GM21723 (cell line): Measurements from ENCODE around the gene CATSPERB.
"Not testable (repeated sequence)": the region's sequence is repeated elsewhere in the genome, so short reads cannot be mapped to it uniquely, and the experiment has no call there.

Source experiments
- ATAC-seq: cut with Tn5 transposase; IDR thresholded peaks from one replicate; pipeline ENCODE4 v1.9.1; 2021; ENCODE audit warnings: mild to moderate bottlenecking, moderate library complexity; ENCODE audit not compliant: unreplicated experiment

Gene CATSPERB

DNA sequence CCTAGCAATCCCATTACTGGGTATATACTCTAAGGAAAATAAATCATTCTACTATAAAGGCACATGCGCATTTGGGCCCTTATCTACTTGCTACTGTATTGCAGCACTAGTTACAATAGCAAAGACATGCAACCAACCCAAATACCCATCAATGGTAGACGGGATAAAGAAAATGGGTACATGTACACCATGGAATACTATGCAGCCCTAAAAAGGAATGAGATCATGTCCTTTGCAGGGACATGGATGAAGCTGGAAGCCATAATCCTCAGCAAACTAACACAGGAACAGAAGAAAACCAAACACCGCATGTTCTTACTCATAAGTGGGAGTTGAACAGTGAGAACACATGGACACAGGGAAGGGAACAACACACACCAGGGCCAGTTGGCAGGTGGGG, 54.2 kb downstream of the CATSPERB start:
- not testable (repeated sequence) for ATAC-seq

DNA sequence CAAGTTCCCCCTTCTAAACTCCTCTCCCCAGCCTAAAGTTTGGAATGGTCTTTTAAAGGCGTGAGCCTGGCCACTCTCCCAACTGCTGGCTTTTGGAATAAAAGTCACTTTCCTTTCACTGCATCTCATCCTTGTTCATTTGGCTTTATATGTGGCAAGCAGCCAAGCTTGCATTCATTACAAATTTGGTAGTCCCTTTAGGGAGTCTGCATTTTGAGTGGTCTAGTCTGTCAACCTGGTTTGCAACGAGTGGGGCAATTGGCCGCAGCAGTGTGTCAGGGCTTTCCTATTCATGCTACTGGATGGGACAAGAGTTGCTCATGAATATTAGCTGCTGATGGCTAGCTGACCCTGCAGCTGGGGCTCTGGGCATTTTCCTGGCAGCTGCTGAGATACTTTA, 57.0 kb downstream of the CATSPERB start:
- no peak for ATAC-seq

DNA sequence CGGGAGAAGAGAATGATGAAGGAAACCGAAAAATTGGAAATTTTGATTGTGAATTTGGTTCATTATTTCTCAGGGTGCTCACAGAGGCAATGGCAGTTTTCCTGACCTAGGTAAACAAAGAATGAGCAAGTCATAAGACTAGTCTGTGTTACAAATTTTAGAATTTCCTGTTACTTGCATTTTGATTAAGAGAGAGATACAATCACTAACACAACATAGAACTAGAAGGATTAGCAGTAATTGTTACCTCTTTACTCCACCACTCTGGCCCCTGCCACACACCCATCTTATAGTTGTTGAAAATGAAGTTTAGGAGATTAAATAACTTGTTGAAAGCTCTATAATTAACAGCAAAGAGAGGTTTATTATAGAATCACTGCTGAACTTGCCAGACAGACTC, 62.0 kb downstream of the CATSPERB start:
- ATAC-seq: no peak

DNA sequence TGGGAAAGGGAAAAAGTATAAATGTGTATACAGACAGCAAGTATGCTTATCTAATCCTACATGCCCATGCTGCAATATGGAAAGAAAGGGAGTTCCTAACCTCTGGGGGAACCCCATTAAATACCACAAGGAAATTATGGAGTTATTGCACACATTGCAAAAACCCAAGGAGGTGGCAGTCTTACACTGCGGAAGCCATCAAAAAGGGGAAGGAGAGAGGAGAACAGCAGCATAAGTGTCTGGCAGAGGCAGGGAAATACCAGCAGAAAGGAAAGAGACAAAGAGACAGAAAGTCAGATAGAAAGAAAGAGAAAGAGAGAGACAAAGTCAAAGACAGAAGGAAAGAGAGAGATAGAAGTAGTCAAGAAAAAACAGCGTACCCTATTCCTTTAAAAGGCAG, 64.8 kb downstream of the CATSPERB start:
- ATAC-seq: not testable (repeated sequence)

DNA sequence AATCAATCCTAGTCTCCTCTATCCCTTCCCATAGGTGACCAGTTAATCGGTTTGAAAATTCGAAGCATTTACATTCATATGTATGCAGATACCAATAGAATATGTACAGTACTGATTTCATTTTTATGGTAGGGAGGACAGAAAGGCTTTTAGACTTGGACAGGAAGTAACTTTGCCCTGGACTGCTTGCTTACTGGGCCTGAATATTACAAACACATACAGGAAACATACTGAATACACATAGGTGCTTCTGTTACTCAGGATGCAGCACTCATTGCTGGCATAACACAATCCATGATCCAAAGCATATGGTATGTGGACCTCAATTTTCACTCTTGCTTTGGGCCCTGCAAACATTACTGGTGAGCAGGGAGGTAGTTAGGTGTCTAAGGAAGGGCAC, 71.1 kb downstream of the CATSPERB start:
- no peak for ATAC-seq

DNA sequence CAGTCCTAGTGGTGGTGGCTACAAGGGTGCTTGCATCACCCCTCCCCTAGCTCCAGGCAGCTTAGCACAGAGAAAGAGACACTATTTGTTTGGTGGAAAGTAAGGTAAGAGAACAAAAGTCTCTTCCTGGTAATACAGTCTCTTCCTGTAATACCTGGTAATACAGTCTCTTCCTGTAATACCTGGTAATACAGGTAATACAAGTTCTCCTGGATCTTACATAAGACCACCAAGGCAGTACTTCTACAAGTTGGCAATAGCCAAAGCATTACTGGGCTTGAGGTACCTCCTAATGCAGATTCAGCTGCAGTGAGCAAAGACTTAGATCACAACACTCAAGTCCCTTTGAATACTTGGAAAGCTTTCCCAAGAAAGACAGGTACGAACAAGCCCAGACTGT, 77.0 kb downstream of the CATSPERB start:
- ATAC-seq: no peak

DNA sequence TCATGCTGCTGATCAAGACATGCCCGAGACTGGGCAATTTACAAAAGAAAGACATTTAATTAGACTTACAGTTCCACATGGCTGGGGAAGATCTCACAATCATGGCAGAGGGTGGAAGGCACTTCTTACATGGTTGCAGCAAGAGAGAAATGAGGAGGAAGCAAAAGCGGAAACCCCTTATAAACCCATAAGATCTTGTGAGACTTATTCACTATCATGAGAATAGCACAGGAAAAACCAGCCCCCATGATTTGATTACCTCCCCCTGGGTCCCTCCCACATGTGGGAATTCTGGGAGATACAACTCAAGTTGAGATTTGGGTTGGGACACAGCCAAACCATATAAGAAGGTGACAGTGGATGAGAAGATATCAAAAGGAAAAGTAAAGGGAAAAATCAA, 78.4 kb downstream of the CATSPERB start:
- no peak for ATAC-seq

DNA sequence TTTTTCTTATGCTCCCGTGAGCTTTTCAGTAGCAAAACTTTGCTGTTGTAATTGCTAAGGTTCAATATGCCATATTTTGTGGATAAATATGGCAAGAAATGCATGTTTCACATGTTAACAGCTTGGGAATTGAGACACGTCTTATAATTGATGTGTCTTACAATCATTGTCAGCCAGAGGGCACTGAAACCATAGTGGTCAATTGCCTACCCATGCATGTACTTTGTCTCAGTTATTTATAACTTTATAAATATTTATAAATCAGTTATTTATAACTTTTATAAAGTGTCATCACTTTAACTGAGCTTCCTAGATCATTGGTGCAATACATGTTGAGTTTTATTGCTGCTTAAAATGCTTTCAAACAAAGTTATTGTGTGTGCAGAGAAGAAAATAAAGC, 82.0 kb downstream of the CATSPERB start:
- no peak for ATAC-seq

DNA sequence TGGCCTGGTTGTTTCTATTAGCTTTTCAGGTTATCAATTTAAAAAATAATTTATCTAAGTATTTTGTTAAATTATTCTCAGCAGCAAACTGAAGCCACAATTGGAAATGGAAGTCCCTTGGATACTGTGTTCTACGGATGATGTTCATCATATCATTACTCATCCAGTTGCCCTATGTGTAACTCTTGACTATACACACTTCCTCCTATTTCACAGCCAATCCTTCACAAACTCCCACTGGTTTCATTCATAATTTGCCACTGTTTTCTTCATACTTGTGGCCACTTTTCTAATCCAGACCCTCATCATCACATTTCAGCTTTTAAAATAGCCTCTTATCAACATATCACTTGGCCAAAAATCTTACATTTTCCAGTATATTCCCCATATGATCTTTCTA, 84.0 kb downstream of the CATSPERB start:
- ATAC-seq: no peak

DNA sequence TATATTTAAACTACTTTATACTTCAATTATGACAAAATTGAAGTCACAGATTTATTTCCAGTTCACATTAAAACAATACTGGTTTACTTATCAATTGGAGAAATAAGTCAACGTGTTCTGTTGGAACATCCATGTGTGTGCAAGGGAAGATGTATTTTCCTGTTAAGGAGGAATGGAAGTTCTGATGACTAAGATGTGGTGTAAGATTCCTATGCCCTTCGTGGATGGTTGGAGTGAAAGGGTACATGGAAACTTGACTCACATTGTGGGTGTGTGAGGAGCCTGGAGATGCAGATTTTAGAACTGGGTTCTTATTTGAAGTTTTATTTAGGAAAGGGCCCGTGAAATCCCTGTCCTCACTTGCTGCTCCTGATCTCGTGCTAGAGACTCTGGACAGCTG, 95.3 kb downstream of the CATSPERB start:
- no peak for ATAC-seq

DNA sequence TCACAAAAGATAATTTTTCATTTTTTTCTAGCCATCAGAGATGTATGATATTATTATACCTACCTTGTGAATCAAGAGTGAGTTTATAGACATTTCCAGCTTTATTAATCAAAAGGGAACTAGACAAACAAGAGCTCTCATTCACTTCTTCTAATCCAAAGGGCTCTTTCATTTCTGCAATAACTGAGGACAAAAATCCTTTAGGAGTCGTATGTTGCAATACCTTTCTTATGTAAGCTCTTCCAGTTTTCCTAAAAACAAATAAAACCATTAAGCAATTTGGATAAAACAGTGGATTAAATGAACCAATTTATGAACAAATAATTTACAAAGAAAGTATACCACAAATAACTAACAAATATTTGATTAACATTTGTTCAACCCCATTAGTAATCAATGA, 107.1 kb downstream of the CATSPERB start:
- no peak for ATAC-seq

DNA sequence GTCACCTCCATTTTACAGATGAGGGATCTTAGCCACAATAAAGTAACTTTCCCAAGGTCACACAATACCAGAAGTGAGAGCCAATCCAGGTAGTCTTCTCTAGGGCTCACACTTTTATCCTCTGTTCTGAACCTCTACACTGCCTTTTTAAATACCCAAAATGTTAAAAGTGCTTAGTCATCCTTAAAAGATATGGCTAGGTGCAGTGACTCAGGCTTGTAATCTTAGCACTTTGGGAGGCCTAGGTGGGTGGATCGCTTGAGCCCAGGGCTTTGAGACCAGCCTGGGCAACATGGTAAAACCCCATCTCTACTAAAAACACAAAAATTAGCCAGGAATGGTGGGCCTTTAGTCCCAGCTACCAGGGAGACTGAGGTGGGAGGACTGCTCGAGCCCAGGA, 117.7 kb downstream of the CATSPERB start:
- no peak for ATAC-seq

DNA sequence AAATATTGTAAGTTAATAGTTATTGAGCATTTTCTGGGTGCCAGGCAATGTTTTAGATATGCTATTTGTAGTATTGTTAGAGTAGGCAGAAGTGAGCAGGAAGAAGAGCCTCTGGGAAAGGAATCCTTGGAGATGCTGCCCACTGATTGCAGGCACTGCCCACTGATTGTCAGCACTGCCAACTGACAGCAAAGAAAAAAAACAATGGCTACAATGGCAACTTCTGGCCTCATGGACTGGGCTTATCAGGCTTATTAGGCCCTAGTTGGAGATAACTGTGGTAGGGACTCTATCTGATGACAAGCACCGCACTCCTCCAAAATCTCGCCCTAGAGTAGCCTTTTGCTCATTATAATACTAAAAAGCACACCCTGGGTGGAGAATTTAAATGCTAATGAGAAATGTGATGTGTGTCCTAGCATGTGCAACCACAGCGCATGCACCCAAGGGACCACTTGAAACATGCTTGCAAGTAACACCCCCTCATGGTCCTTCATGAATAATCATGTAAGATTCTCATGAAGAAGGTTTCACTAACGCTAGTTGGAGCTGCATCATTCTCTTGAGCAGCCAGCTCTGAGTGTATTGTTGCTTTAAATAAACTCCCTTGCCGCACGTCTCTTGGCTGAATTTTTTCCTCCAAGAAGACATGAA, 118.3 kb downstream of the CATSPERB start:
- ATAC-seq: no peak

DNA sequence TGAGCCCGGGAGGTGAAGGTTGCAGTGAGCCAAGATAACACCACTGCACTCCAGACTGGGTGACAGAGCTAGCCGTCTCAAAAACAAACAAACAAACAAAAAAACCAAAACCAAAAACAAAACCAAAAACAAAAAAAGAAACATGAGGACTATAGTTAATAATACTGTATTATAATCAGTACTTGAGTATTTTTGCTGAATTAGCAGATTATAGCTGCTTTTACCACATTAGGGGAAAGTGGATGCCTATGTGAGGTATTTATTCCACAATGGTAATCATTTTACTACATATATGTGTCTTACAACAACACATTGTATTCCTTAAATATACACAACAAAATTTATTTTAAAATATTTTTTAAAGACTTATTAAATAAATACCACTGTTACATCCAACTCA, 120.4 kb downstream of the CATSPERB start:
- no peak for ATAC-seq

DNA sequence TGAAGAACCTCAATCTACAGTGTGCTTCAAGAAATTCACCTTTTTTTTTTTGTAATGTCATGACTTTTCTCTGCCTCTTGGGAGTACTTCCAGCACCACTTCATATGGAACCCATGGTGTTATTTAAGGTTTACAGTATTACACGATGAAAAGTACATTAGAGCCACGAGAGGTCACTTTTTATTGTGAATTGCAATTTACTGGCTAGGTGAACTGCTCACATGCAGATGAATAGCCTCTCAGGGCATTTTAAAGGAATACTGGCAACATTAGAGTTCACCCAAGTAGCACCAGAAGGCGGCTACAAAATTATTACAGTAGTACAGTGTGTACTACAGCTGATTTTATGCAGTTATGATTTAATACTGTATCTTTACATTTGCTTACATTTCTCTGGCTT, 122.7 kb downstream of the CATSPERB start:
- no peak for ATAC-seq

DNA sequence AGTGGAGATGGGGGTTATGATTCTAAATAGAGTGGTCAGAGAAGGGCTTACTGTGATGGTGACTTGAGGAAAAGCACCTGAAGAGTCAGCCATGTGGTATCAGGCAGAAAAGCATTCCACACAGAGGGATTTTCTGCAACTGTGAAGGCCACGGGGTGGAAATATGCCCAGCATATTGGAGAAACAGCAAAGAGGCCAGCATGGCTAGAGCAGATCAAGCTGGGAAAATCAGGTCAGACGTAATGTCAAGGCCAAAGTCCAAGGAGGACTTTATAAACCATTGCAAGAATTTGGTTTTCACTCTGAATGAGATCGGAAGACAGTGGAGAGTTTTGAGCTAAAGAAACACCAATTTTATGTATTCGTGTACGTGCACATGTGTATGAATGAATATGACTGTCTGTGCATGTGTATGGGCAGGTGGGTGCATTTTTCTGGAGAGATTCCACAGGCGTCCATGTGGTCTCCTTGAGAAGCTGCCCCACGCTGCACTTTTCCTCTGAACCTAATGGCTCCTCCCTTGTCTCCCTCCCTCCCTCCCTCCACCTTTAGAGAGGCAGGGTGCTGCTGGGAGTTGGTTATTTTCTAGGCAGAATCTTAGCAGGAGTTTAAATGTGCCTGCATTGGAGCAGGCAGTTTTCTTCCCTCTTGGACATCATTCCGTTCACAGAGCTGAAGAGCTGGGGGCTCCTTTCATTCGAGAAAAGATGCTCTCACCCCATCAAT, 124.4 kb downstream of the CATSPERB start:
- no peak for ATAC-seq

DNA sequence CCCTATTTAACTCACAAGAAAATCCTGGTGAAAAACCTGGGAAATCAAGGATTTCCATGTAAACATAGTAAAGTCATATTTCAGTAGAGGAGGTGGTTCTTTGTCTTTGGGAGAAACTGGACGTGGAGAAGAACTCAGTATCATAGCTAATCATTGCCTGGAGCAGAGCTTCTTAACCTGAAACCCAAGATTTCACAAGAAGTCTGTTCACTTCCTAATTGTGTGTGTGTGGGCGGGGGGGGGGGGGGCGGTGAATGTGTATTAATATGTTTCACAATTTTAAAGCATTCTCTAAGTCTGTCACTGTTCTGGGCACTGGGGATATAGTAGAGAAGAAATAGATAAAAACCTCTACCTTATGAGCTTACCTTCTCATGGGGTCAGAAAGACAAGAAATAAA, 125.0 kb downstream of the CATSPERB start:
- ATAC-seq: no peak

DNA sequence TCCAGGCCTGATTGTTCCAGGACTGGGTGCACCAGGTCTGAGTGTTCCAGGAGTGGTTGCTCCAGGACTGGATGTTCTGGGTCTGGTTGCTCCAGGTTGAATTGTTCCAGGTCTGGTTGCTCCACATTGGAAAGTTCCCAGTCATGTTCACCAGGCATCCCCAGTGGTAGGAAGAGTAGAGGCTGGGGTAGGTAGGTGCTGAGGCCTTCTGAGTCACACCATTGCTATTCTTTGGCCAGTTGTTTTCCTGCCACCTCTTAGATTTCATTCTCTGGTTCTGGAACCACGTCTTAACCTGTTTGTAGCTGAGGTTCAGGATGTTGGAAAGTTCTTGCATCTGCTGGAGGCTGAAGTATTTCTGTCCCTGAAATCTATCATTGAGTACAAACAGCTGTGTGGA, 127.3 kb downstream of the CATSPERB start:
- ATAC-seq: not testable (repeated sequence)

DNA sequence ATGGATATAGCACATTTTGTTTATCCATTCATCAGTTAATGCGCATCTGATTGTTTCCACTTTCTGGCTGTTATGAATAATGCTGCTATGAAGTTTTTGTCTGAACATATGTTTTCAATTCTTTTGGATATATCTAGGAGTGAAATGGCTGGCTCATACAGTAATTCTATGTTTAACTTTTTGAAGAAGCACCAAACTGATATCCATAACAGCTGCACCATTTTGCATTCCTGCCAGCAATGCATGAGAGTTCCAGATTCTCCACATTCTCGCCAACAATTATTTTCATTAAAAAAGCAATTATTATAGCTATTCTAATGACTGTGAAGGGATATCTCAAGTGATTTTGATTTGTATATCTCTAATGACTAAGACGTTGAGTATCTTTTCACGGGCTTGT, 131.9 kb downstream of the CATSPERB start:
- ATAC-seq: no peak

DNA sequence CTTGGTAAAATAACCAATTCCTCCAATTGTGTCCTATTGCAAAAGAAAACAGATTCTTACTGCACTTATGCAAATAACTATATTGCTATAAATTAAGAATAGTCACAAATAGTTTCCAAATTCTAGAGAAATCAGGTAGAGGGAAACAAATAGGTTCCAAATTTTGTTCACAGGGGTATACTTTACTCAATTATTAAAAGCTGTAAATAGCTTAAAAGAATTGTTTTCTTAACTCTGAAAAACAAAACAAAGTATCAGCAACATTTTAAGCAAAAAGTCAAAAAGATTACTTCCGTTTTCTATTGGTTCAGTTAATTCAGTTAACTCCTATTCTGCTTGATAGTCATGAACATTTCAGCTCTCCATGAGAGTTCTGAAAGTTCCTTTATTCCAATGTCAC, 136.2 kb downstream of the CATSPERB start:
- no peak for ATAC-seq

DNA sequence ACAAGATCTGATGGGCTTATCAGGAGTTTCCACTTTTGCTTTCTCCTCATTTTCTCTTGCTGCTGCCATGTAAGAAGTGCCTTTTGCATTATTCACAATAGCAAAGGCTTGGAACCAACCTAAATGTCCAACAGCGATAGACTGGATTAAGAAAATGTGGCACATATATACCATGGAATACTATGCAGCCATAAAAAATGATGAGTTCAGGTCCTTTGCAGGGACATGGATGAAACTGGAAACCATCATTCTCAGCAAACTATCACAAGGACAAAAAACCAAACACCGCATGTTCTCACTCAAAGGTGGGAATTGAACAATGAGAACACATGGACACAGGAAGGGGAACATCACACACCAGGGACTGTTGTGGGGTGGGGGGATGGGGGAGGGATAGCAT, 137.9 kb downstream of the CATSPERB start:
- ATAC-seq: not testable (repeated sequence)

DNA sequence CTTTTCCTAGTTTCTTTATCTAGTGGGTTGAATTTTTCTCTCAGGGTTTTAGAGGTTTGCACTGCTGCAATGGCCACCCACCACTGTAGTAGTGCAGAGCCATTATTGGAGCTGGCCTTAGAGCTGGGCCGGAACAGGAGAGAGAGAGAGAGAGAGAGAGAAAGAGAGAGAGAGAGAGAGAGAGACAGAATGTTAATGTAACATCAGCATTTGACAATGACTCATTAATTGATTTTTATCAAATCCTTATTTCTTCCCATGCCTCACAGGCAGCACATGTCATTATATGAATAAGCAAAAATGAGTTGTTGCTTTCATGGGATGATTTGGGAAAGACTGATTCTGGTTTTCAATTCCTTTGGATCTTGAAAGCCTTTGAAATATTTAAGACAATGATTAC, 145.5 kb downstream of the CATSPERB start:
- no peak for ATAC-seq

DNA sequence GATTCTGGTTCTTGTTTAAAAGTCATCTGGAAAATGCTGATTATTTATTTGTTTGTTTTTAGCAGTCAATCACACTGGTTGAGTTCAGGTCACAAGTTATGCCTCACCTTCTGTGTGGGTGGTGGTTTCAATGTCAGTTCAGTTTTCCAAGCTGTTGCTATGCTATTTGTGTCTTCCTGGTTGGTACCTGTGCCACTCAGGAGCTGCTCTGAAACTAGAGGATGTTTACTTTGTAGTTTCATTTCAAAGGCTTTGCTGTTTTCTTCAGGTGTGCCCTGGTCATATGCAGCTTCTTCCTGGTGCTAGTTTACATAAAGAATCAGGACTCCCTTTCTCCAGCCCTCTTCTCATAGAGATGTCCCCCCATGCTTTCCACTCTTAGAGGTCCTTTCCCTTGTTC, 146.0 kb downstream of the CATSPERB start:
- ATAC-seq: no peak
